ENCODE measurements around the gene INHBB.

Gene INHBB

GRCh38 chr2:120375251-120376020 lies 29.5 kb downstream of the INHBB start:
- H3K27ac ChIP-seq, result no peak overlapping the region
- no peak for TF ChIP-seq ZFX (IDR thresholded peaks at IDR 0.05; ENCODE audit: borderline replicate concordance)
- TF ChIP-seq, protein P1, sequence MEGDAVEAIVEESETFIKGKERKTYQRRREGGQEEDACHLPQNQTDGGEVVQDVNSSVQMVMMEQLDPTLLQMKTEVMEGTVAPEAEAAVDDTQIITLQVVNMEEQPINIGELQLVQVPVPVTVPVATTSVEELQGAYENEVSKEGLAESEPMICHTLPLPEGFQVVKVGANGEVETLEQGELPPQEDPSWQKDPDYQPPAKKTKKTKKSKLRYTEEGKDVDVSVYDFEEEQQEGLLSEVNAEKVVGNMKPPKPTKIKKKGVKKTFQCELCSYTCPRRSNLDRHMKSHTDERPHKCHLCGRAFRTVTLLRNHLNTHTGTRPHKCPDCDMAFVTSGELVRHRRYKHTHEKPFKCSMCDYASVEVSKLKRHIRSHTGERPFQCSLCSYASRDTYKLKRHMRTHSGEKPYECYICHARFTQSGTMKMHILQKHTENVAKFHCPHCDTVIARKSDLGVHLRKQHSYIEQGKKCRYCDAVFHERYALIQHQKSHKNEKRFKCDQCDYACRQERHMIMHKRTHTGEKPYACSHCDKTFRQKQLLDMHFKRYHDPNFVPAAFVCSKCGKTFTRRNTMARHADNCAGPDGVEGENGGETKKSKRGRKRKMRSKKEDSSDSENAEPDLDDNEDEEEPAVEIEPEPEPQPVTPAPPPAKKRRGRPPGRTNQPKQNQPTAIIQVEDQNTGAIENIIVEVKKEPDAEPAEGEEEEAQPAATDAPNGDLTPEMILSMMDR (IDR thresholded peaks at IDR 0.05), result no peak

DNA sequence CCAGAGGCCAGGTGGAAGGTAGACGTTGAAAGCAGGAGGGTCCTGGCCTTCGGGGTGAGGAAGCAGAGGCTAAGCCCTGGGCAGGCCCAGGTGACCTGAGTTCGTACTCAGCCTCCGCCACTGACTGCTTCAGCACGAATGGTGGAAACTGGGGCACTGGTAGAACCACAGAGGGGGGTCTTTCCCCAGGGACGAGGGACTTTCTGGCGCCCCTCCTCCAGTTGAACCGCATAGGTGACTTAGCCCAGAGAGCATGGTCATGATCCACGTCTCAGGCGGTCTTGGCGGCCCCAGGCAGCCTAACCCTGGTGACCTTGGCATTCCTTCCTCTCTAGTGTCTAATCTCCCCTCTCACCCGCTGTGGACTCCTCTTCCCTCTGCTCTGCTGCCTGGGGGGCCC lies 30.2 kb downstream of the INHBB start:
- no peak for TF ChIP-seq ZFX (IDR thresholded peaks at IDR 0.05; ENCODE audit: borderline replicate concordance)
- TF ChIP-seq, protein P1 (IDR thresholded peaks at IDR 0.05), result no peak
- no peak overlapping the region for H3K27ac ChIP-seq

DNA sequence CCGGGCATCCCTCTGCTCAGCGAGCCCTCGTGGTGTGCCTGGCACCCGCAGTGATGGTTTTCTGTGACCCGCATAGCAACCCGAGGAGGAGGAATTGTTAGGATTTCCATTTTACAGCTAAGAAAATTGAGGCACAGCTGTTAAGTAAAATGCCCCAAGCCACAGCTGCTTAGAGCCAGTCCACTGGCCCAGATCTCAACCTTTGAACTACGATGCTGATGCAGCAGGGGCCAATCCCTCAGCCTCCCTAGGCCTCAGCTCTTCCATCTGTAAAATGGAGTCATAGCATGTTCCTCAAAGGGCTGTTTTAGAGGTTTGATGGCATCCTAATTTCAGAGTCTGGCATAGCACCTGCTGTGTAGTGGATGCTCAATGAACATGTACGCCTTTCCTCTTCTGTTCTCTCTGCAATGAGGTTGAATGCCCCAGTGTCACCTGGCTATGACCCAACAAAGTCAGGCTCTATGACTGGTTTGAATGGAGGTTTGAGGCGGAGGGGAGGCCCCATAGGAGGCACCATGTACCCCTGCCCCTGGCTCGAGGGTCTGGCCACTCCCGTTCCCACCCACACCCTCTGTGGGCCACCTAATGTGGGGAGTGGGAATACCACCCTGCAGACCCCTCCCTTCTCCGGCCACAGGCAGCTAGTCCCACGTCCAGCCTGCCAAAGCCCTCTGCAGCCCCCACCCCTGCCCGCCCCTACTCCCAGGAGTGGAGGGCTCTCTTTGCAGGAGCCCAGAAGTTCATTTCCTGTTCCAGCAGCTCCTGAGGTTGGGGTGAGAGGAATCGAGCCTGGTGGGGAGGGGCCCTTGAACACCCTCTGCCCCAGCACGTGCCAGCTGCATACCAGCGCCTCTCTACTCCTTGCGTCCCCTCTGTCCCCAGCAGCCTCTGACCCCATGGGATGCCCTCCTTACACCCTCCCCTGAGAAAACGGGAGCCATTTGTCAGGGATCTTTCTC lies 31.0 kb downstream of the INHBB start:
- no peak overlapping the region for H3K27ac ChIP-seq
- TF ChIP-seq, protein P1 (IDR thresholded peaks at IDR 0.05), result no peak
- TF ChIP-seq ZFX (IDR thresholded peaks at IDR 0.05; ENCODE audit: borderline replicate concordance), result no peak

- no peak for TF ChIP-seq ZFX (IDR thresholded peaks at IDR 0.05; ENCODE audit: borderline replicate concordance)
- TF ChIP-seq, protein P1 (IDR thresholded peaks at IDR 0.05), result no peak
Observed at GRCh38 chr2:120378605-120379004, 32.7 kb downstream of the INHBB start.

DNA sequence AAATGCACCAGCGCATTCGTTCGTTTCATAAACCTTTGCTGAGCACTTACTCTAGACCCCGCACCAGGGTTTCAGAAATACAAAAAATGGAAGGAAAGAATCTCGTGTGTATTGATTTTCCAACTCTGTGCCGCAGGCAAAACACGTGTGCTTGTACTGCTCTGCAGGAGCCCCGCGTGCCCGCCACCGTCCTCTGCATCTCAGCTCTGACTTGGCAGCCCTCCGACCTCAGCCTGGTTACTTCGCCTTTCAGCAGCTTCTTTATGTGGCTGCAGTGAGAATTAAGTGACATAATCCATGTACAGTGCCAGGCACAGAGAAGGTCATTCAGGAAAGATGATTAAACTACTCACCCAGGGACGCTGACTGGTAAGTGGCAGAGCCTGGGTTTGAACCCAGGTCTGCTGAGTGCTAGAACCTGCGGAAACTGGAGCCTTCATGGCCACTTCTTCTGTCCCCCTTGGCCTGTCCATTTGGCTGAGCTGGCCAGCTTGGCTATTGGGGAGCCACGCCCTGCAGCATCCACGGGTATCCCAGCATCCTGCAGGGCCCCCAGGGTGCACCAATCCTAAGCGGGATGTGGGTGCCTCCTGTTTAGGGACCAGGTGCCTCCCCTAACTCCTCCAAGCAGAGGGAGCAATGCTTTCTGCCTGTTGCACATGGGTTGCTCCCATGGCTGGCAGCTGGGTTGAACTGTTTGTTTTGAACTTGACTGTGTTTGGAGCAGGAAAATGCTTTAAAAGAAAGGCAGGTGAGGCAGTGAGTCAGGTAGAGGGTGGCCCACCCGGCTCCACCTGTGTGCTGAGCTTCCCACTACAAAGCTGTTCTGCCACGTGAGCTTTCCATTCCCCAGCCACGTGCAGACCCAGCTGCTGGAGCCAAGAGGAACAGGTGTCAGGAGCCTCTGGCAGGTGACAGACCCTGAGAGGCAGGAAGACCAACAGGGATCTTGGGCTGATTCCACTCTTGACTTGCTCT lies 34.3 kb downstream of the INHBB start:
- H3K27ac ChIP-seq, result no peak overlapping the region
- no peak for TF ChIP-seq ZFX (IDR thresholded peaks at IDR 0.05; ENCODE audit: borderline replicate concordance)
- TF ChIP-seq, protein P1 (IDR thresholded peaks at IDR 0.05), result no peak

More at GRCh38 chr2:120378605-120379004, 32.7 kb downstream of the INHBB start:
- no peak overlapping the region for H3K27ac ChIP-seq

- H3K27ac ChIP-seq, result no peak overlapping the region
- TF ChIP-seq, protein P1 (IDR thresholded peaks at IDR 0.05), result no peak
- TF ChIP-seq ZFX (IDR thresholded peaks at IDR 0.05; ENCODE audit: borderline replicate concordance), result no peak
Observed at GRCh38 chr2:120381192-120381591, 35.3 kb downstream of the INHBB start.
